ENCODE measurements around the gene HSP90B1. TPM values are rescaled to one million over a fixed set of nuclear protein-coding genes. Genes with fewer than 3 reads are reported as not detected.

Gene HSP90B1
- polyA plus RNA-seq, 1 of the 3 experiments (the other 2 are of a cell fraction): 420 TPM

DNA sequence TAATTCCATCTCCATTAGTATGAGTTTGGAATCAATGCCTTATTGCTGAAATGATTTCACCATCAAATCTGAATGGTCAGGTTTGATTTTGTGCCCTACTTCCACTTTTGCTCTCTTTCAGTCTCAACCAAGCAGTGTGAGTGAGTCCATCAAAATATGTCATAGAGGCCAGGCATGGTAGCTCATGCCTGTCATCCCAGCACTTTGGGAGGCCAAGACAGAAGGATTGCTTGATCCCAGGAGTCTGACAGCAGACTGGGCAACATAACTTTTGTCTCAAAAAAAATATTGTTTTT lies 22.0 kb upstream of the HSP90B1 start:
- CTCF ChIA-PET: interaction anchor here (1.1 kb wide), 1 partner anchor 16 kb away, joined by 3 read pairs; no protein-coding TSS in a partner anchor
- H2AFZ ChIP-seq (ENCODE audit: low read depth): no peak overlapping the region
- no peak for DNase-seq
- H4K20me1 ChIP-seq (ENCODE audit: insufficient read depth): no peaks in the 10 kb centered on the region
- H3K9me2 ChIP-seq: no peaks in the 10 kb centered on the region
- H3F3A ChIP-seq (replicated peaks; ENCODE audit: insufficient read depth): no peaks in the 10 kb centered on the region
- no peaks in the 10 kb centered on the region for H3K9me3 ChIP-seq
- POLR2A ChIA-PET: no interaction called here
- no peak overlapping the region for H3K9ac ChIP-seq
- H3K4me2 ChIP-seq: no peak overlapping the region
- no peaks in the 10 kb centered on the region for H3K27me3 ChIP-seq (ENCODE audit: insufficient read depth)
- H3K27ac ChIP-seq (ENCODE audit: low read depth in 2 of 2, low read length in 1 of 2): no peak overlapping the region
- H3K79me2 ChIP-seq (ENCODE audit: insufficient read depth): no peaks in the 10 kb centered on the region
- H3K4me1 ChIP-seq (ENCODE audit: control insufficient read depth in 1 of 2, insufficient read depth in 2 of 2, low read depth in 1 of 2, low read length in 1 of 2): no peaks in the 10 kb centered on the region; a peak in 2 of 4 replicates
- H3K4me3 ChIP-seq (ENCODE audit: low read depth in 2 of 2, low read length in 1 of 2): no peak overlapping the region
- H3K36me3 ChIP-seq (replicated peaks in 1 of 2; ENCODE audit: control insufficient read depth in 1 of 2, insufficient read depth in 2 of 2, low read length in 1 of 2): no peaks in the 10 kb centered on the region
- TF ChIP-seq RFX5 (IDR thresholded peaks at IDR 0.05; ENCODE audit: low read length) (no peak), FOSL2 (IDR thresholded peaks at IDR 0.05; ENCODE audit: borderline replicate concordance, low read depth) (no peak), POLR2AphosphoS5 (IDR thresholded peaks at IDR 0.05; ENCODE audit: low read depth, low read length) (no peak), NRF1 (IDR thresholded peaks at IDR 0.05; ENCODE audit: low read depth, low read length) (no peak), SIN3A (IDR thresholded peaks at IDR 0.05; ENCODE audit: borderline replicate concordance, low read depth, low read length) (no peak), TEAD4 (IDR thresholded peaks at IDR 0.05; ENCODE audit: borderline replicate concordance, insufficient read depth) (no peak), NFIC (IDR thresholded peaks at IDR 0.05; ENCODE audit: borderline replicate concordance) (no peak), EP300 (IDR thresholded peaks at IDR 0.05; ENCODE audit: borderline replicate concordance in 1 of 2, low read depth in 1 of 2, low read length in 1 of 2) (no peak), MXI1 (IDR thresholded peaks at IDR 0.05; ENCODE audit: low read depth, low read length) (no peak), JUND (IDR thresholded peaks at IDR 0.05) (no peak), GATA2 (CRISPR knock-in tag; IDR thresholded peaks at IDR 0.05) (no peak), CHD2 (IDR thresholded peaks at IDR 0.05; ENCODE audit: low read length, partially characterized antibody) (no peak), RAD21 (IDR thresholded peaks at IDR 0.05; ENCODE audit: low read length) (no peak), RCOR1 (IDR thresholded peaks at IDR 0.05; ENCODE audit: low read length) (no peak), FOXJ3 (CRISPR knock-in tag; IDR thresholded peaks at IDR 0.05) (no peak)
- TF ChIP-seq, protein P1, sequence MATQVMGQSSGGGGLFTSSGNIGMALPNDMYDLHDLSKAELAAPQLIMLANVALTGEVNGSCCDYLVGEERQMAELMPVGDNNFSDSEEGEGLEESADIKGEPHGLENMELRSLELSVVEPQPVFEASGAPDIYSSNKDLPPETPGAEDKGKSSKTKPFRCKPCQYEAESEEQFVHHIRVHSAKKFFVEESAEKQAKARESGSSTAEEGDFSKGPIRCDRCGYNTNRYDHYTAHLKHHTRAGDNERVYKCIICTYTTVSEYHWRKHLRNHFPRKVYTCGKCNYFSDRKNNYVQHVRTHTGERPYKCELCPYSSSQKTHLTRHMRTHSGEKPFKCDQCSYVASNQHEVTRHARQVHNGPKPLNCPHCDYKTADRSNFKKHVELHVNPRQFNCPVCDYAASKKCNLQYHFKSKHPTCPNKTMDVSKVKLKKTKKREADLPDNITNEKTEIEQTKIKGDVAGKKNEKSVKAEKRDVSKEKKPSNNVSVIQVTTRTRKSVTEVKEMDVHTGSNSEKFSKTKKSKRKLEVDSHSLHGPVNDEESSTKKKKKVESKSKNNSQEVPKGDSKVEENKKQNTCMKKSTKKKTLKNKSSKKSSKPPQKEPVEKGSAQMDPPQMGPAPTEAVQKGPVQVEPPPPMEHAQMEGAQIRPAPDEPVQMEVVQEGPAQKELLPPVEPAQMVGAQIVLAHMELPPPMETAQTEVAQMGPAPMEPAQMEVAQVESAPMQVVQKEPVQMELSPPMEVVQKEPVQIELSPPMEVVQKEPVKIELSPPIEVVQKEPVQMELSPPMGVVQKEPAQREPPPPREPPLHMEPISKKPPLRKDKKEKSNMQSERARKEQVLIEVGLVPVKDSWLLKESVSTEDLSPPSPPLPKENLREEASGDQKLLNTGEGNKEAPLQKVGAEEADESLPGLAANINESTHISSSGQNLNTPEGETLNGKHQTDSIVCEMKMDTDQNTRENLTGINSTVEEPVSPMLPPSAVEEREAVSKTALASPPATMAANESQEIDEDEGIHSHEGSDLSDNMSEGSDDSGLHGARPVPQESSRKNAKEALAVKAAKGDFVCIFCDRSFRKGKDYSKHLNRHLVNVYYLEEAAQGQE (IDR thresholded peaks at IDR 0.05; ENCODE audit: low read depth, low read length): no peak
- TF ChIP-seq, protein P2, sequence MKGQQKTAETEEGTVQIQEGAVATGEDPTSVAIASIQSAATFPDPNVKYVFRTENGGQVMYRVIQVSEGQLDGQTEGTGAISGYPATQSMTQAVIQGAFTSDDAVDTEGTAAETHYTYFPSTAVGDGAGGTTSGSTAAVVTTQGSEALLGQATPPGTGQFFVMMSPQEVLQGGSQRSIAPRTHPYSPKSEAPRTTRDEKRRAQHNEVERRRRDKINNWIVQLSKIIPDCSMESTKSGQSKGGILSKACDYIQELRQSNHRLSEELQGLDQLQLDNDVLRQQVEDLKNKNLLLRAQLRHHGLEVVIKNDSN (IDR thresholded peaks at IDR 0.05; ENCODE audit: borderline replicate concordance, low read depth): no peak
- TF ChIP-seq, protein P3, sequence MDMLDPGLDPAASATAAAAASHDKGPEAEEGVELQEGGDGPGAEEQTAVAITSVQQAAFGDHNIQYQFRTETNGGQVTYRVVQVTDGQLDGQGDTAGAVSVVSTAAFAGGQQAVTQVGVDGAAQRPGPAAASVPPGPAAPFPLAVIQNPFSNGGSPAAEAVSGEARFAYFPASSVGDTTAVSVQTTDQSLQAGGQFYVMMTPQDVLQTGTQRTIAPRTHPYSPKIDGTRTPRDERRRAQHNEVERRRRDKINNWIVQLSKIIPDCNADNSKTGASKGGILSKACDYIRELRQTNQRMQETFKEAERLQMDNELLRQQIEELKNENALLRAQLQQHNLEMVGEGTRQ (IDR thresholded peaks at IDR 0.05; ENCODE audit: borderline replicate concordance, low read depth, low read length): no peak
